PFSK-1 (cell line): Measurements from ENCODE around the gene PAPPA.

Source experiments
- POLR2AphosphoS5 ChIP-seq: IDR thresholded peaks from 2 replicates; pipeline ENCODE4 v1.6.1; 2012; ENCODE audit warnings: low read depth, mild to moderate bottlenecking, control low read depth, low read length, moderate library complexity
- TF ChIP-seq, protein P1 (sequence below), 2 experiments: IDR thresholded peaks; 2 replicates each; pipeline versions ENCODE4 v1.6.1 to v1.8.0; 2011 to 2012; ENCODE audit warnings: low read depth in 2 of 2, low read length in 2 of 2, control low read depth in 1 of 2, inconsistent platforms in 1 of 2, mild to moderate bottlenecking in 1 of 2, moderate library complexity in 1 of 2; ENCODE audit not compliant: insufficient read depth in 1 of 2

DNA sequence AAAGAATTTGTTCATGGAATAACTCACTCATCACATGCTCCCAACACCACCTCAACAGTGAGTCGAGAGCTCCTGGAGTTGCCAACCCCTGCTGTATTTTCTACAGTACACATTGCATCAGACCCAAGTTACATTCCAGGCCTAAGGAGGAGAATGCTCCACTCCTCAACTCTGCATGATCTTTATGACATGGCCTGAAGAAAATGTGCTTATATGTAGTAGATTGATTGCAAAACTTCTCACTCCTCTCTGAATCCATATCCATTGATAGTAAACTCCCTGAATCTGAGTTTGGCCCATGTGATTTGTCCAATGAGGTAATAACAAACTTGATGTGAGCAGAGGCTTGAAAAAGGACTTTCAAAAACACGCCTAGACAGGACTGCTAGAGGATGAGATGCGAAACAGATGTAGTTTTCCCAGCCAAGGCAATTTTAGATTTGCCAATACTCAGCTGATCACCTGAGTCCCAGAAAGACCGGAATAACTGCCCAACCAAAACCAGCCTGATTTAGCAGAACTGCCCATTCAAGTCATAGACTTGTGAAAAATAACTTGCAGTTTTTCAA is 29.0 kb upstream of the PAPPA start:
- TF ChIP-seq POLR2AphosphoS5, result no peak
- TF ChIP-seq, protein P1, sequence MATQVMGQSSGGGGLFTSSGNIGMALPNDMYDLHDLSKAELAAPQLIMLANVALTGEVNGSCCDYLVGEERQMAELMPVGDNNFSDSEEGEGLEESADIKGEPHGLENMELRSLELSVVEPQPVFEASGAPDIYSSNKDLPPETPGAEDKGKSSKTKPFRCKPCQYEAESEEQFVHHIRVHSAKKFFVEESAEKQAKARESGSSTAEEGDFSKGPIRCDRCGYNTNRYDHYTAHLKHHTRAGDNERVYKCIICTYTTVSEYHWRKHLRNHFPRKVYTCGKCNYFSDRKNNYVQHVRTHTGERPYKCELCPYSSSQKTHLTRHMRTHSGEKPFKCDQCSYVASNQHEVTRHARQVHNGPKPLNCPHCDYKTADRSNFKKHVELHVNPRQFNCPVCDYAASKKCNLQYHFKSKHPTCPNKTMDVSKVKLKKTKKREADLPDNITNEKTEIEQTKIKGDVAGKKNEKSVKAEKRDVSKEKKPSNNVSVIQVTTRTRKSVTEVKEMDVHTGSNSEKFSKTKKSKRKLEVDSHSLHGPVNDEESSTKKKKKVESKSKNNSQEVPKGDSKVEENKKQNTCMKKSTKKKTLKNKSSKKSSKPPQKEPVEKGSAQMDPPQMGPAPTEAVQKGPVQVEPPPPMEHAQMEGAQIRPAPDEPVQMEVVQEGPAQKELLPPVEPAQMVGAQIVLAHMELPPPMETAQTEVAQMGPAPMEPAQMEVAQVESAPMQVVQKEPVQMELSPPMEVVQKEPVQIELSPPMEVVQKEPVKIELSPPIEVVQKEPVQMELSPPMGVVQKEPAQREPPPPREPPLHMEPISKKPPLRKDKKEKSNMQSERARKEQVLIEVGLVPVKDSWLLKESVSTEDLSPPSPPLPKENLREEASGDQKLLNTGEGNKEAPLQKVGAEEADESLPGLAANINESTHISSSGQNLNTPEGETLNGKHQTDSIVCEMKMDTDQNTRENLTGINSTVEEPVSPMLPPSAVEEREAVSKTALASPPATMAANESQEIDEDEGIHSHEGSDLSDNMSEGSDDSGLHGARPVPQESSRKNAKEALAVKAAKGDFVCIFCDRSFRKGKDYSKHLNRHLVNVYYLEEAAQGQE (IDR thresholded peaks at IDR 0.05; ENCODE audit: insufficient read depth in 1 of 2, low read depth in 2 of 2, low read length in 2 of 2), result no peak
